ENCODE results near the gene GAS7.
A peak's percentile ranks its signal among the peaks of the same experiment; 100 is the strongest.

Gene GAS7

GRCh38 chr17:10233161-10233560, 34.8 kb upstream of the GAS7 start:
- TF ChIP-seq, protein P1, sequence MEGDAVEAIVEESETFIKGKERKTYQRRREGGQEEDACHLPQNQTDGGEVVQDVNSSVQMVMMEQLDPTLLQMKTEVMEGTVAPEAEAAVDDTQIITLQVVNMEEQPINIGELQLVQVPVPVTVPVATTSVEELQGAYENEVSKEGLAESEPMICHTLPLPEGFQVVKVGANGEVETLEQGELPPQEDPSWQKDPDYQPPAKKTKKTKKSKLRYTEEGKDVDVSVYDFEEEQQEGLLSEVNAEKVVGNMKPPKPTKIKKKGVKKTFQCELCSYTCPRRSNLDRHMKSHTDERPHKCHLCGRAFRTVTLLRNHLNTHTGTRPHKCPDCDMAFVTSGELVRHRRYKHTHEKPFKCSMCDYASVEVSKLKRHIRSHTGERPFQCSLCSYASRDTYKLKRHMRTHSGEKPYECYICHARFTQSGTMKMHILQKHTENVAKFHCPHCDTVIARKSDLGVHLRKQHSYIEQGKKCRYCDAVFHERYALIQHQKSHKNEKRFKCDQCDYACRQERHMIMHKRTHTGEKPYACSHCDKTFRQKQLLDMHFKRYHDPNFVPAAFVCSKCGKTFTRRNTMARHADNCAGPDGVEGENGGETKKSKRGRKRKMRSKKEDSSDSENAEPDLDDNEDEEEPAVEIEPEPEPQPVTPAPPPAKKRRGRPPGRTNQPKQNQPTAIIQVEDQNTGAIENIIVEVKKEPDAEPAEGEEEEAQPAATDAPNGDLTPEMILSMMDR (IDR thresholded peaks at IDR 0.05; ENCODE audit: insufficient read depth, low read depth, low read length, missing control alignments), result no peak
- no peak for DNase-seq (ENCODE audit: low read depth)
- no peak overlapping the region for H3K4me3 ChIP-seq (ENCODE audit: low read length)

DNA sequence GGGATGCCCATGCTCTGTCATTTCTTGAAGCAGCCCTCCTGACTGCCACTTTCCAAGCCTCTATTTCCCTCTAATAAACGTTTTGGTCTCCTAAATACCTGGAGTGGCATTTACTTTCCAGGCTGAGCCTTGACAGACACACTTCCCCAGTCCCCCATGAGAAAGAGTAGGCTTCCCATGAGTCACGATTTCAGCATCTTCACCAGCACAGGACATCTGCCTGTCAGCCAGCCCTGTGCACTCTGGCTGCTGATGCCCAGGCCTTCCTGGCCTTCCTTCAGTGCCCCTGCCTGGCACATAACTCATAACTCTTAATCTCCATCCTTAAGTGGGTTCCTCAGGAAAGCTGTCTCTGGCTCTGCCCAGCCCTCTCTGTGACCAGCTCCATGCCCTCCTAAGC, 30.8 kb upstream of the GAS7 start:
- no peak overlapping the region for H3K4me3 ChIP-seq (ENCODE audit: low read length)
- TF ChIP-seq, protein P1 (IDR thresholded peaks at IDR 0.05; ENCODE audit: insufficient read depth, low read depth, low read length, missing control alignments), result no peak
- no peak for DNase-seq (ENCODE audit: low read depth)

GRCh38 chr17:10226930-10227695, 28.7 kb upstream of the GAS7 start:
- H3K4me3 ChIP-seq (ENCODE audit: low read length), result no peak overlapping the region
- TF ChIP-seq, protein P1 (IDR thresholded peaks at IDR 0.05; ENCODE audit: insufficient read depth, low read depth, low read length, missing control alignments), result peak; percentile 16
- DNase-seq (ENCODE audit: low read depth), result no peak

- no peak overlapping the region for H3K4me3 ChIP-seq (ENCODE audit: low read length)
- TF ChIP-seq, protein P1 (IDR thresholded peaks at IDR 0.05; ENCODE audit: insufficient read depth, low read depth, low read length, missing control alignments), result no peak
- DNase-seq (ENCODE audit: low read depth), result no peak
Measured at GRCh38 chr17:10224582-10225195, 26.3 kb upstream of the GAS7 start.

- no peak for DNase-seq (ENCODE audit: low read depth)
- no peak overlapping the region for H3K4me3 ChIP-seq (ENCODE audit: low read length)
- TF ChIP-seq, protein P1 (IDR thresholded peaks at IDR 0.05; ENCODE audit: insufficient read depth, low read depth, low read length, missing control alignments), result no peak
Measured at GRCh38 chr17:10219193-10219592, 20.8 kb upstream of the GAS7 start.

DNA sequence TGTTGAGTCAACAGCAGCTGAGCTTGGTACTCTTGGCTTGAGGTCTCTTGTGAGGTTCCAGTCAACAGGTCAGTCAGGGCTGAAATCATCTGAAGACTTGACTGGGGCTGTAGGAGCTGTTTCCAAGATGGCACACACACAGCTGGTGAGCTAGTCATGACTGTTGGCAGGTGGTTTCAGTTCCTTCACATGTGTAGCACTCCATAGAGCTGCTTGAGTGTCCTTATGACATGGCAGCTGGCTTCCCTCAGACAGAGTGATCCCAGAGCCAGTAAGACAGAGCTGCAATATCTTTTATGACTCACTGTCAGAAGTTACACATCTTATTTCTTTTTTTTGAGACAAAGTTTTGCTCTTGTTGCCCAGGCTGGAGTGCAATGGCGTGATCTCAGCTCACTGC, 19.5 kb upstream of the GAS7 start:
- no peak for DNase-seq (ENCODE audit: low read depth)
- TF ChIP-seq, protein P1 (IDR thresholded peaks at IDR 0.05; ENCODE audit: insufficient read depth, low read depth, low read length, missing control alignments), result no peak
- no peak overlapping the region for H3K4me3 ChIP-seq (ENCODE audit: low read length)
